Panc1 (cell line): ENCODE data around the gene AGTPBP1.

Experiments used
- CTCF ChIP-seq: fragments of 450-650 bp; IDR thresholded peaks from 2 replicates; pipeline ENCODE4 v1.5.1; 2017; ENCODE audit warnings: mild to moderate bottlenecking
- POLR2AphosphoS5 ChIP-seq: IDR thresholded peaks from 2 replicates; pipeline ENCODE4 v1.6.1; 2012; ENCODE audit warnings: mild to moderate bottlenecking, low read depth, low read length, moderate library complexity
- REST ChIP-seq, 2 experiments: IDR thresholded peaks; 2 replicates each; pipeline ENCODE4 v1.6.1; 2011 to 2012; ENCODE audit warnings: low read depth in 2 of 2, control low read depth in 1 of 2, low read length in 1 of 2, mild to moderate bottlenecking in 1 of 2, moderate library complexity in 1 of 2; ENCODE audit not compliant: insufficient read depth in 1 of 2
- TCF7L2 ChIP-seq: IDR thresholded peaks from 2 replicates; pipeline ENCODE4 v1.6.1; 2011; ENCODE audit warnings: mild to moderate bottlenecking, low read depth, low read length, inconsistent platforms

- TF ChIP-seq CTCF, result no peak
- no peak for TF ChIP-seq REST (IDR thresholded peaks at IDR 0.05; ENCODE audit: insufficient read depth in 1 of 2, low read depth in 2 of 2, low read length in 1 of 2)
- TF ChIP-seq POLR2AphosphoS5, result no peak
- TF ChIP-seq TCF7L2, result no peak
Observed at GRCh38 chr9:85516976-85517637, 224.6 kb downstream of the AGTPBP1 start.
